KMS-11 (cell line): ENCODE measurements around the gene ZNF124.

ENCODE experiments used
- H2AFZ ChIP-seq: fragments of 200-600 bp; sonication (generic); 2 replicates; pipeline ENCODE4 v1.6.1; 2016; ENCODE audit warnings: antibody characterized with exemption, mixed run types, low read depth
- H3K27ac ChIP-seq: fragments of 200-600 bp; sonication (generic); 2 replicates; pipeline ENCODE4 v1.6.1; 2016; ENCODE audit warnings: mild to moderate bottlenecking, mixed run types
- H3K27me3 ChIP-seq: fragments of 200-600 bp; sonication (generic); 2 replicates; pipeline ENCODE4 v1.6.1; 2017; ENCODE audit warnings: mild to moderate bottlenecking, low read depth, mixed run types, moderate library complexity; ENCODE audit not compliant: insufficient read depth
- H3K36me3 ChIP-seq: fragments of 200-600 bp; sonication (generic); 2 replicates; pipeline ENCODE4 v1.6.1; 2017; ENCODE audit warnings: mild to moderate bottlenecking, mixed run types; ENCODE audit not compliant: insufficient read depth
- H3K4me1 ChIP-seq: fragments of 200-600 bp; sonication (generic); 2 replicates; pipeline ENCODE4 v1.6.1; 2016; ENCODE audit warnings: mild to moderate bottlenecking, low read depth, mixed run types; ENCODE audit not compliant: poor library complexity, severe bottlenecking
- H3K4me2 ChIP-seq: fragments of 200-600 bp; sonication (generic); 2 replicates; pipeline ENCODE4 v1.7.0; 2016; ENCODE audit warnings: mild to moderate bottlenecking, mixed run types
- H3K4me3 ChIP-seq: fragments of 200-600 bp; sonication (generic); IDR thresholded peaks from 2 replicates; pipeline ENCODE4 v1.6.1; 2017; ENCODE audit warnings: low read depth, low read length, mixed read lengths; ENCODE audit not compliant: insufficient read depth
- H3K79me2 ChIP-seq: fragments of 200-600 bp; sonication (generic); 2 replicates; pipeline ENCODE4 v1.6.1; 2016; ENCODE audit warnings: low read depth, mixed run types; ENCODE audit not compliant: insufficient read depth
- H3K9ac ChIP-seq: fragments of 200-600 bp; sonication (generic); 2 replicates; pipeline ENCODE4 v1.6.1; 2016; ENCODE audit warnings: mild to moderate bottlenecking, mixed run types
- H4K20me1 ChIP-seq: fragments of 200-600 bp; sonication (generic); 2 replicates; pipeline ENCODE4 v1.6.1; 2016; ENCODE audit warnings: mild to moderate bottlenecking, mixed run types; ENCODE audit not compliant: insufficient read depth
- TF ChIP-seq, protein P1 (sequence below): fragments of 200-600 bp; sonication (generic); conservative IDR thresholded peaks from 2 replicates; pipeline ENCODE4 v1.6.1; 2017; ENCODE audit warnings: low read depth, mild to moderate bottlenecking, antibody characterized with exemption, low read length, moderate library complexity, mixed read lengths

Gene ZNF124

DNA sequence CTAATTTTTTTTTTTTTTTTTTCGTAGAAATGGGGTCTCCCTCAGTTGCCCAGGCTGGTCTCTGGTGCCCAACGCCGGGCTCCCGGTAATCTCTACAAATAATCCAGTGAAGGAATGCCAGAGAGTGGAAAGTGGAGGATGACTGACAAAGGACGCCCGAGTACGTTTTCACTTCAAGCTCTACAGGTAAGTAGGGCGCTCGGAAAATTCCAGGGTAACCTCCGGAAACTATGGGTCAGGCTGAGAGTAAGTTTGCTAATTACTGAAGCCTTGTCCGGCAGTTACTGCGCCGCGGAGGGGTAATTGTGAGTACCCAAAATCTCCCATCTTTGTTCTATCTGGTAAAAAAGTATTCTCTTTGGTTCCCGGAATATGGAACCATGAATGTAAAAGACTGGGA, 65.9 kb downstream of the ZNF124 start:
- H4K20me1 ChIP-seq: no peaks in the 10 kb centered on the region
- H3K27ac ChIP-seq: no peak overlapping the region
- H3K4me3 ChIP-seq: no peak overlapping the region
- TF ChIP-seq, protein P1, sequence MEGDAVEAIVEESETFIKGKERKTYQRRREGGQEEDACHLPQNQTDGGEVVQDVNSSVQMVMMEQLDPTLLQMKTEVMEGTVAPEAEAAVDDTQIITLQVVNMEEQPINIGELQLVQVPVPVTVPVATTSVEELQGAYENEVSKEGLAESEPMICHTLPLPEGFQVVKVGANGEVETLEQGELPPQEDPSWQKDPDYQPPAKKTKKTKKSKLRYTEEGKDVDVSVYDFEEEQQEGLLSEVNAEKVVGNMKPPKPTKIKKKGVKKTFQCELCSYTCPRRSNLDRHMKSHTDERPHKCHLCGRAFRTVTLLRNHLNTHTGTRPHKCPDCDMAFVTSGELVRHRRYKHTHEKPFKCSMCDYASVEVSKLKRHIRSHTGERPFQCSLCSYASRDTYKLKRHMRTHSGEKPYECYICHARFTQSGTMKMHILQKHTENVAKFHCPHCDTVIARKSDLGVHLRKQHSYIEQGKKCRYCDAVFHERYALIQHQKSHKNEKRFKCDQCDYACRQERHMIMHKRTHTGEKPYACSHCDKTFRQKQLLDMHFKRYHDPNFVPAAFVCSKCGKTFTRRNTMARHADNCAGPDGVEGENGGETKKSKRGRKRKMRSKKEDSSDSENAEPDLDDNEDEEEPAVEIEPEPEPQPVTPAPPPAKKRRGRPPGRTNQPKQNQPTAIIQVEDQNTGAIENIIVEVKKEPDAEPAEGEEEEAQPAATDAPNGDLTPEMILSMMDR: no peak
- H2AFZ ChIP-seq: no peak overlapping the region
- H3K4me2 ChIP-seq: no peak overlapping the region
- no peak overlapping the region for H3K9ac ChIP-seq
- H3K27me3 ChIP-seq: no peaks in the 10 kb centered on the region
- H3K36me3 ChIP-seq: peaks cover 13% of the 10 kb centered on the region
- no peaks in the 10 kb centered on the region for H3K4me1 ChIP-seq
- peaks cover 5% of the 10 kb centered on the region; the same call in 1 of the 2 replicates for H3K79me2 ChIP-seq
